Measurements from ENCODE around the gene RPL18A.
"Not testable (repeated sequence)": the region's sequence is repeated elsewhere in the genome, so short reads cannot be mapped to it uniquely, and the experiment has no call there.

The RPL18A gene

GRCh38 chr19:17869114-17869608 is 9.5 kb downstream of the RPL18A start:
- DNase-seq: no peak

DNA sequence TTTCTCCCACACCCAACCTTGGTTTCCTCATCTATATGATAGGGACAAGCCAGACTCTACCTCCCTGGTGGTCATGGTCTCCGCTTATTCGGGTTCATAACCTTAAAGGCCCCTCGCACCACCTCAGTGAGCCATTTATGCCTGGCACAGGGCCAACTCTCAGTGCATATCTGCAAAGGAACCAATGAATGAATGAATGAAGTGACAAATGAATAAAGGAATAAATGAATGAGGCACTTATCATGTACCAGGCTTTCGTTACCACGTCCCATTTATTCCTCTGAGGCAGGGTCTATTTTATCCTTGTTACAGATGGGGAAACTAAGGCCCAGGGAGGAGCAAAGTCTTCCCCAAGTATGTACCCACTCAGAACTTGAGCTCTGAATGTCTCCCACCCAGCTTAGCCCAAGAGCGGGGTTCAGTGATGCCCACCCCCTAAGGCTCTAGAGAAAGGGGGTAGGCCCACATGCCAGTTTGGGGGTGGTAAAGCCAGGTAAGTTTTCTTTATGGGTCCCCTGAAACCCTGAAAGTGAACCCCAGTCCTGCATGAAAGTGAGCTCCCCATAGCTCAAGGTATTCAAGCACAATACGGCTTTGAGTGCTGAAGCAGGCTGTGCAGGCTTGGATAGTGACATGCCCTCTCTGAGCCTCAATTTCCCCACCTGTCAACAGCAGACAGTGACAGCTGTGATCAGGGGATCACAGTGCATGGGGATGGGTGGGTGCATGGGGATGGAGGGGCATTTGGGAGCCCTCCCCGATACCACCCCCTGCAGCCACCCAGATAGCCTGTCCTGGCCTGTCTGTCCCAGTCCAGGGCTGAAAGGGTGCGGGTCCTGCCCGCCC is 11.5 kb downstream of the RPL18A start:
- DNase-seq: no peak

DNA sequence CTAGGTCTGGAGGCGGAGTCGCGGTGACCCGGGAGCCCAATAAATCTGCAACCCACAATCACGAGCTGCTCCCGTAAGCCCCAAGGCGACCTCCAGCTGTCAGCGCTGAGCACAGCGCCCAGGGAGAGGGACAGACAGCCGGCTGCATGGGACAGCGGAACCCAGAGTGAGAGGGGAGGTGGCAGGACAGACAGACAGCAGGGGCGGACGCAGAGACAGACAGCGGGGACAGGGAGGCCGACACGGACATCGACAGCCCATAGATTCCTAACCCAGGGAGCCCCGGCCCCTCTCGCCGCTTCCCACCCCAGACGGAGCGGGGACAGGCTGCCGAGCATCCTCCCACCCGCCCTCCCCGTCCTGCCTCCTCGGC is 12.2 kb downstream of the RPL18A start, which contains the start of gene SLC5A5:
Gene SLC5A5, plus strand, starts transcription at position 68 of the 373 bp plus-strand sequence. CDS start 375 bp downstream, outside the sequence.
- DNase-seq: no peak

GRCh38 chr19:17872251-17873001 is 12.7 kb downstream of the RPL18A start:
- peak; percentile 15 for DNase-seq

DNA sequence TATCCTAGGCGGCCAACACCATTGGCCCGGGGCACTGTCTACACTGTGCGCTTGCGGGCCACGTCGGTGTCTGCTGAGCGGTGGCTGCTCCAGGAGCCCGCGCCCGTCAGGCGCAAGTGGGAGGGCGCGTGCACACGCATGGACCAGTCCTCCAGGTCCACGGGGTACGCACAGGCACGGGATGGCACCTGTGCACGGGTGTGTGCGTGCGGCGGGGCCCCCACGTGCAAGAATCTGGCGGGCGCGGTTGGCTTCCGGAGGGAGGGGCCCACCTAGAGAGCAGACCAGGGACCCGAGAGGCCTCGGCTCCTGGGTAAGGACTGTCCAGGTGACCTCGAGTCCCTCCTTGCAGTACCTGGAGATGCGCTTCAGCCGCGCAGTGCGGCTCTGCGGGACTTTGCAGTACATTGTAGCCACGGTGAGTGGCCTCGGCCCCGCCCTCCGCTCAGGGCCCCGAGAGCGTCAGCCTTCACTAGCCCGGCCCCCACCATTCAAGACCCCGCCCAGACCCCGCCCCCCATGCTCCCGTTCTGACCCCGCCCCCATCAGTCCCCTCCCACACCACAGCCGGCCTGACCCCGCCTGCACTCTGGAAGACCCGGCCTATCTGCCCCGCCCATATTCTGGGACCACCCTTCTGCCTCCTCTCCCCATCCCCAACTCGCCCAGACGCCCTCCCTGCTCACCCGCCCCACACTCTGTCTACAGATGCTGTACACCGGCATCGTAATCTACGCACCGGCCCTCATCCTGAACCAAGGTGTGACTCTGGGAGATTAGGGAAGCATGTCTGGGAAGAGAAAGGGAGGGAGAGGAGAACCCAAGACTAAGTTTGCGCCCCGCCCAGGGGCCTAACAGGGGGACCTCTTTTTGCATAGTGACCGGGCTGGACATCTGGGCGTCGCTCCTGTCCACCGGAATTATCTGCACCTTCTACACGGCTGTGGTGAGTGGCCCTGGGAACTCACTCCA is 14.4 kb downstream of the RPL18A start:
- DNase-seq: peak; percentile 34

GRCh38 chr19:17874758-17875135 is 15.0 kb downstream of the RPL18A start:
- DNase-seq: no peak

- no peak for DNase-seq
Observed at GRCh38 chr19:17877696-17878095, 18.0 kb downstream of the RPL18A start.

DNA sequence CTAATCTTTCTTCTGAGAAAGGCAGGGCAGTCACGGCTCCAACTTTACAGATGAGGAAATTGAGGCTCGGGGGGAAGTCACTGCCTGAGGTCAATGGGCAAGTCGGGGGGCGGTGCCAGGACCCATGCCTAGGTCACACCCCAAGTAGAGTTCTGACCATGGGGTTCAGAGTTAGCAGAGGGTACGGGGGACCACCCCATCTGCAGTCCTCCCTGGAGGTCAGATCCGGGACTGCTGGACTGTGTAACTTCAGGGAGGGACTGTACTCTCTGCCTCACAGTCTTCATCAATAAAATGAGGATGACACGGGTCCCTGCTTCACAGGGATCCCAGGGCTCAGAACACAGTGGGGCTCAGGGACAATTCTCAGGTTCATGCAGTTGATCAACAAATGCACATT is 19.8 kb downstream of the RPL18A start:
- no peak for DNase-seq

DNA sequence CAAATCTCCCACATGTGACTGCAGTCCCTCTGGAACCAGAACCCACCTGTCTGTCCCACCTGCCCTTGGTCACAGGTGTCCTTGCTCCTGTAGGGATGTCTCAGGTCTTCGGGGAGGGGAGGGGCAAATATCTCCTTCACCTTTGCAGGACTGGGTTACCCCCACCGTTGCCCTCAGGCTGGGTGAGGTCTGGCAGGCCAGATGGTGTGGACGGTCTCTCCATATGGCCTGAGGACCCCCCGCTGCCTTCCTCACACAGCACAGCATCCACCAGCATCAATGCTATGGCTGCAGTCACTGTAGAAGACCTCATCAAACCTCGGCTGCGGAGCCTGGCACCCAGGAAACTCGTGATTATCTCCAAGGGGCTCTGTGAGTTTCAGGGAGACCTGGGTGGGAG is 22.0 kb downstream of the RPL18A start:
- DNase-seq: no peak

DNA sequence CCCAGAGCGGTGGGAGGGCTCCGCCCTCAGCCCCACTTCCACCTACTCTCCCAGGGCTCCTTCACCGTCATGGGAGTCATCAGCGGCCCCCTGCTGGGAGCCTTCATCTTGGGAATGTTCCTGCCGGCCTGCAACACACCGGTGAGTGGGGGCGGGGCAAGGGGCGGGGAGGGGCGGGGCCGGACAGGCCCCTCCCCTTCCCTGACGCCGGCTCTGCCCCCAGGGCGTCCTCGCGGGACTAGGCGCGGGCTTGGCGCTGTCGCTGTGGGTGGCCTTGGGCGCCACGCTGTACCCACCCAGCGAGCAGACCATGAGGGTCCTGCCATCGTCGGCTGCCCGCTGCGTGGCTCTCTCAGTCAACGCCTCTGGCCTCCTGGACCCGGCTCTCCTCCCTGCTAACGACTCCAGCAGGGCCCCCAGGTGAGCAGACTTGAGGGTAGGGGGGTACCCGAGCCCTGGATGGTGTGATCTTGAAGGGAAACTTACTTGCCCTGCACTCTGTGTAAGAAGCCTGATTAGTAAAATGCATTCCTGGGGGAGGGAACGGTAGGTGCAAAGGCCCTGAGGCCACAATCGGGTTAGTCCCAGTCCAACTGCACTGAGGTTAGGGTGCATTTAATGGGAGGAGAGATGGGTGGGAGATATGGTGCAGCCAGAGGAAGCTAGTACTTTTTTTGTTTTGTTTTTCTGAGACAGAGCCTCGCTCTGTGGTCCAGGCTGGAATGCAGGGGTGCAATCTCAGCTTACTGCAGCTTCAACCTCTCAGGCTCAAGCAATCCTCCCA is 24.1 kb downstream of the RPL18A start:
- no peak for DNase-seq

DNA sequence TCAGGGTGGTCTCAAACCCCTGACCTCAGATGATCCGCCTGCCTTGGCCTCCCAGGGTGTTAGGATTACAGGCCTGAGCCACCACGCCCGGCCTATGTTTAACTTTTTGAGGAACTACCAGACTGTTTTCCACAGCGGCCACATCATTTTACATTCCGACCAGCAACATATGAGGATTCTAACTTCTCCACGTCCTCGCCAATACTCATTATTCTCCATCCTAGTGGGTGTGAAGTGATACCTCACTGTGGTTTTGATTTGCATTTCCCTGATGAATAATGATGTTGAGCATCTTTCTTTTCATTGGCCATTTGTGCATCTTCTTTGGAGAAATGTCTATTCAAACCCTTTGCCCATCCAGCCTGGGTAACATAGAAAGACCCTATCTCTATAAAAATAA is 26.8 kb downstream of the RPL18A start:
- DNase-seq: no peak

- not testable (repeated sequence) for DNase-seq
Observed at GRCh38 chr19:17887221-17887620, 27.5 kb downstream of the RPL18A start.

- no peak for DNase-seq
Observed at GRCh38 chr19:17888260-17888659, 28.6 kb downstream of the RPL18A start.

DNA sequence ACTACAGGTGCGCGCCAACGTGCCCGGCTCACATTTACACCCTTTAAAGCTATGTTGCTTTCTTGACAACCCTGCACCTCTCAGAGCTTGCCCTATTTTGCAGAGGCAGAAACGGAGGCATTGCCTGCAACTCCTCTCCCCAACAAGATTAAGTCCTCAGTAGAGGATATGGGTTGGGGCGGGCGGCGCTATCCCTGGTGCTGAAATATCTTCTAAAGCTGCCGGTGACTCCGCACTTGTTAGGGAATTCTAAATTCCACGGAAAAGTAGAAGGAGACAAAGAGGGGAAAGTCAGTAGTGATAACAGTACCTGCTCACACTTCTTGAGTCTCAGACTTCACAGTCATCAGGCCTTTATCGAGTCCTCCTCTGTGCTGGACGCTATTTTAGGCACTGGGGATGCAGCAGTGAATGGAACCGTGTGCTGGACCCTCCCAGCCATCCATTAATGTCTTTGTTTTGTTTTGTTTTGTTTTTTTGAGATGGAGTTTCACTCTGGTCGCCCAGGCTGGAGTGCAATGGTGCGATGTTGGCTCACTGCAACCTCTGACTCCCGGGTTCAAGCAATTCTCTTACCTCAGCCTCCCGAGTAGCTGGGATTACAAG is 30.0 kb downstream of the RPL18A start:
- no peak for DNase-seq

DNA sequence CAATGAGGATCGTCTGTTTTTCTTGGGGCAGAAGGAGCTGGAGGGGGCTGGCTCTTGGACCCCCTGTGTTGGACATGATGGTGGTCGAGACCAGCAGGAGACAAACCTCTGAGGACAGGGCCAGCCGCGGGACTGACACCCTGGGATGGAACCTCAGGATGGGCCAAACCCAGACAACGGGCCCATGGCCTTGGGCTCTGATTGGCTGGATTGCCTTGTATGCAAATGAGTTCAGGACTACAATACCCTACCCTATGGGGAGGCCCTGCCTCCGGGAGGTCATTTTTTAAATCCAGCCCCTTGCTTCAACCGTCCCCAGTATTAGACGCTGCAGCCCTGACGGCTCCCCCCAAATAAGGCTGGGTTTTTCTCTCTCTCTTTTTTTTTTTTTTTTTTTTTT is 34.1 kb downstream of the RPL18A start:
- DNase-seq: no peak

DNA sequence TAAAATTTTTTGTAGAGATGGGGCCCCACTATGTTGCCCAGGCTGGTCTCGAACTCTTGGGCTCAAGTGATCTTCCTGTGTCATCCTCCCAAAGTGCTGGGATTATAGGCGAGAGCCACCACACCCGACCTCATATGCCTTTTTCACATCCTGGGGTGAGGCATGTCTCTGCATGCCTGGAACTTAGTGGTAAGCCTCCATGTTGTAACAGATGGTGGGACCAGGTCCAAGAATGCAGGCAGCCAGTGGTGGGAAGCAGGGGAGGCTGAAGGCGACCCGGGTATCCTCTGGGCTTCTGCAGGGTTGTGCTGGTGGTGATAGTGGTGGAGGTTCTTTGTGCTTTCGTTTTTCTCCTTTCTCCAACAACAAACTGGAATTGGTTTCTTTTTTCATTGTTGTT is 43.0 kb downstream of the RPL18A start:
- DNase-seq: no peak

DNA sequence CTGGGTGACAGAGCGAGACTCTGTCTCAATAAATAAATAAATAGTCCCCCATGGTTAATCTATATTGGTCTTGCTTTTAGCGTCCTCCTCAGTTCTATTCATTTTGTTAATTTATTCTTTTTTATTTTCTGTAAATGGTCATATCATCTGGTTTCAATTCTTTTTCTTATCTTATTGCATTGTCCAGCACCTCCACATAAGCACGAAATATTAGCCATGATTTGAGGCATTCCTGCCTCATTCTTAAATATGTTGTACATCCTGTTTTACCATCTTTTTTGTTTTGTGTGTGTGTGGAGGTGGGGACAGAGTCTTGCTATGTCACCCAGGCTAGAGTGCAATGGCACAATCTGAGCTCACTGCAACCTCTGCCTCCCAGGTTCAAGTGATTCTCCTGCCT is 48.5 kb downstream of the RPL18A start:
- no peak for DNase-seq

DNA sequence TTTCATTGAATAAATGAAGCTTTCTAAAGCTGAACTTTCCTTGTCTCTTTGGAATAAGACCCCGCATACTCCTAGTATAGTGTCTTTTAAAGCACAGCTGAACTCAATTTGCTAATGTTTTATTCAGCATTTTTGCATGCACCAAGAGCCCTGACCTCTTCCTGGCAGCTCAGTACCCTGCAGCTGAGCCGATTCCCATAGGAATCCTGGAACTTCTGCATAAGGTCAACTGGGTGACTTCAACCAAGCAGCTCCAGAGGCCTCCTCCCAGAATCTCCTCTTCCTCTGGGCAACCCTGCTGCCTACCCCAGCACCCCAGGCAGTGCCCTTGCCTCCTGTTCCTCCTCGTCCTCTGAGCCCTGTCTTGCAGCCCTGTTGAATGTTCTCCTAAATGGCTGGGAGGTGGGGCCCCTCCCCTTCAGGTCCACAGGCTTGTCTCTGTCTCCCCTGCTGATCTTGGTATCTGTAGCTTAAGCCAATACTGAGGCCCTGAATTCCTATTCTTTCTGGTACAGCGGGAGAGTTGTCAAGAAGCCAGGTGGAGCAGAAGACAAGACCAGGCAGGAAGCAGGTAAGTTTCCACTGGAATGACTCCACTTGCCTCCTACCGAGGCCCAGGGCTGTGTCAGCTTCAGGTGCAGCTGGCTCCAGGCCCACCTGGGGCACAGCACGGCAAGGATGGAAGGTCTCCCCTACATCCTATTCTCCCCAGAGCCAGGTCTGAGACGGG is 49.5 kb downstream of the RPL18A start:
- DNase-seq: no peak

DNA sequence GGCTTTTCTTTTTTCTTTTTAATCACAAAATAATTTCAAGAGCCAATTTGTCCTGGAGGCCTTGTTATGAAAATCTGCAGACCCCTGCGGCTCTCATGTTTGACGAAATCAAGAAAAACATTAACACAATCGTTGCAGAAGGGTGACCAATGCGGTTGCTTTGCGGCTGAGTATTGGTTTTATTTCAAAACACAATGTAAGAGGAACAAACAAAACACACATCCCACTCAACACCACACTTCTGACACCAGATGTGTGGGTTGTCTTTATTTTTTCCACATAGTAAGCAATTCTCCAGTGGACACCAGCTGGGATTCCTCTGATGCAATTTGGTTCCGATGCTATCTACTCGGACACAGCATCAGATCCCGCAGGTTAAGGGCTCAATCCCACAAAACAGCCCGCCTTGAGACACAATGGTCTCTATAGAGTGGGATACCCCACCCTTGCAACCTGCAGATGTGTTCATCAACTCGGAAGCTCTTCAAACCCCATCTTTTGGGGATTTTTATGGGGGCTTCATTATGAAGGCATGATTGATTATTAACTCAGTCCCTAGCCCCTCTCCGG is 51.2 kb downstream of the RPL18A start:
- DNase-seq: no peak

Measured in CD4-positive, alpha-beta T cell treated with Interleukin-4 for 4 hours (primary cell).